HG03378 (cell line): ENCODE results near the gene CTXND2.
"Not testable (repeated sequence)": the region's sequence is repeated elsewhere in the genome, so short reads cannot be mapped to it uniquely, and the experiment has no call there.

ENCODE experiments used
- ATAC-seq: cut with Tn5 transposase; IDR thresholded peaks from one replicate; pipeline ENCODE4 v1.9.1; 2021; ENCODE audit warnings: mild to moderate bottlenecking, moderate library complexity; ENCODE audit not compliant: unreplicated experiment

Gene CTXND2

GRCh38 chr1:150887018-150887417 lies at the start of gene CTXND2:
CTXND2 (plus strand) TSS chr1:150887136; CDS start chr1:150912315, 25,179 bp downstream.
- ATAC-seq = no peak

GRCh38 chr1:150840850-150841249 lies 46.1 kb upstream of the CTXND2 start:
- not testable (repeated sequence) for ATAC-seq

GRCh38 chr1:150841626-150842025 lies 45.3 kb upstream of the CTXND2 start:
- ATAC-seq = no peak

GRCh38 chr1:150842343-150842742 lies 44.6 kb upstream of the CTXND2 start:
- ATAC-seq = no peak

GRCh38 chr1:150842964-150843363 lies 44.0 kb upstream of the CTXND2 start:
- ATAC-seq = no peak

- ATAC-seq = no peak
Observed at GRCh38 chr1:150843474-150843873, 43.5 kb upstream of the CTXND2 start.

- no peak for ATAC-seq
Observed at GRCh38 chr1:150846473-150847146, 40.3 kb upstream of the CTXND2 start.

- not testable (repeated sequence) for ATAC-seq
Observed at GRCh38 chr1:150850801-150851362, 36.1 kb upstream of the CTXND2 start.

GRCh38 chr1:150852734-150853133 lies 34.2 kb upstream of the CTXND2 start:
- not testable (repeated sequence) for ATAC-seq

GRCh38 chr1:150863724-150864123 lies 23.2 kb upstream of the CTXND2 start:
- ATAC-seq = no peak

GRCh38 chr1:150864200-150864599 lies 22.7 kb upstream of the CTXND2 start:
- ATAC-seq = not testable (repeated sequence)

- no peak for ATAC-seq
Observed at GRCh38 chr1:150869683-150870082, 17.3 kb upstream of the CTXND2 start.

- ATAC-seq = no peak
Observed at GRCh38 chr1:150872572-150872971, 14.4 kb upstream of the CTXND2 start.

- no peak for ATAC-seq
Observed at GRCh38 chr1:150873521-150873920, 13.4 kb upstream of the CTXND2 start.

GRCh38 chr1:150874455-150875196 lies 12.3 kb upstream of the CTXND2 start:
- no peak for ATAC-seq

GRCh38 chr1:150875197-150876118 lies 11.5 kb upstream of the CTXND2 start:
- no peak for ATAC-seq

GRCh38 chr1:150876119-150876454 lies 10.8 kb upstream of the CTXND2 start:
- ATAC-seq = peak; percentile 17

- ATAC-seq = not testable (repeated sequence)
Observed at GRCh38 chr1:150878931-150879330, 8.0 kb upstream of the CTXND2 start.

- no peak for ATAC-seq
Observed at GRCh38 chr1:150881331-150882070, 5.4 kb upstream of the CTXND2 start.

- not testable (repeated sequence) for ATAC-seq
Observed at GRCh38 chr1:150883121-150883520, 3.8 kb upstream of the CTXND2 start.
